Transverse colon (tissue), 4 donors: ENCODE data around the gene MIDN. TPM values are rescaled to one million over a fixed set of nuclear protein-coding genes. Genes with fewer than 3 reads are reported as not detected.

ENCODE experiments used
- DNase-seq: peaks from one replicate; pipeline ENCODE4 v3.0.0-alpha.2; 2019
- H3K27ac ChIP-seq, 4 donors: fragments of 200-600 bp; sonication (generic); 2 replicates each; pipeline ENCODE4 v1.5.1; 2016 to 2018; ENCODE audit warnings: inconsistent platforms in 4 of 4
- H3K27me3 ChIP-seq: fragments of 200-600 bp; sonication (generic); 2 replicates; pipeline ENCODE4 v1.5.1; 2017; ENCODE audit warnings: inconsistent platforms
- H3K36me3 ChIP-seq, 4 donors: fragments of 200-600 bp; sonication (generic); 2 replicates each; pipeline ENCODE4 v1.5.1; 2017 to 2019; ENCODE audit warnings: inconsistent platforms in 4 of 4
- H3K4me1 ChIP-seq, 4 donors: fragments of 200-600 bp; sonication (generic); 2 replicates each; pipeline ENCODE4 v1.5.1; 2017 to 2020; ENCODE audit warnings: inconsistent platforms in 4 of 4
- H3K4me3 ChIP-seq, 4 donors: fragments of 200-600 bp; sonication (generic); 1 replicate in 1 of 4; 2 replicates in 3 of 4; pipeline versions ENCODE4 v1.5.1 to v1.6.1; 2017 to 2019; ENCODE audit warnings: inconsistent platforms in 4 of 4
- H3K9me3 ChIP-seq, 2 donors: fragments of 200-600 bp; sonication (generic); 2 replicates each; pipeline ENCODE4 v1.5.1; 2017 to 2019; ENCODE audit warnings: inconsistent platforms in 2 of 2
- CTCF ChIP-seq, 5 experiments: fragments of 200-600 bp in 3 of 5; fragments of 450-650 bp in 2 of 5; sonication (generic) in 3 of 5; IDR thresholded peaks; 1 replicate in 2 of 5; 2 replicates in 3 of 5; pipeline ENCODE4 v1.5.1; 2016 to 2017; ENCODE audit warnings: antibody characterized with exemption in 5 of 5, inconsistent platforms in 3 of 5, mild to moderate bottlenecking in 2 of 5, moderate library complexity in 1 of 5
- EP300 ChIP-seq: sonication (generic); formaldehyde crosslinking; IDR thresholded peaks from one replicate; pipeline ENCODE4 v1.6.1; 2017; ENCODE audit warnings: antibody characterized with exemption, low read depth
- POLR2A ChIP-seq: fragments of 450-650 bp; IDR thresholded peaks from one replicate; pipeline ENCODE4 v1.6.1; 2016; ENCODE audit warnings: antibody characterized with exemption, mild to moderate bottlenecking, moderate library complexity
- POLR2AphosphoS5 ChIP-seq, 3 donors: sonication (generic); formaldehyde crosslinking; IDR thresholded peaks; one replicate each; pipeline ENCODE4 v1.6.1; 2016; ENCODE audit warnings: antibody characterized with exemption in 3 of 3
- WGBS, 2 donors: methylation state at CpG; one replicate each; pipeline ENCODE4 v1.1.5; 2018; ENCODE audit warnings: low coverage in 1 of 2; 5-methylcytosine and 5-hydroxymethylcytosine counted together
- in situ Hi-C, 4 donors: fragments of 200-750 bp; cut with MboI; loops; one replicate each; pipeline versions ENCODE4 v1.15.0 to v1.15.1; 2017; ENCODE audit warnings: low sequenced_read_pairs in 3 of 4, low pct_ligation_motif_present in 1 of 4, low pct_unique_long_range_greater_than_20kb in 1 of 4
- intact Hi-C: fragments of 100-400 bp; cut with DNase I; formaldehyde crosslinking; loops from one replicate; pipeline ENCODE4 v1.15.1; 2023; ENCODE audit warnings: low total_unique reads
- total RNA-seq, 4 donors: library from RNA; depleted of rRNA; stranded (reverse); fragments of >200 nt; gene quantifications; one replicate each; pipeline ENCODE4 v1.1.0, GENCODE V29; 2016

MIDN gene
- total RNA-seq, 4 donors from 2014 or later, result 89.4 to 379 (median 116) TPM

GRCh38 chr19:1220477-1220930 lies 27.9 kb upstream of the MIDN start:
- intact Hi-C loops, result no loop called here
- no peak for TF ChIP-seq POLR2AphosphoS5 (IDR thresholded peaks at IDR 0.05)
- TF ChIP-seq CTCF (IDR thresholded peaks at IDR 0.05), result no peak
- TF ChIP-seq POLR2A, result no peak
- no peak for TF ChIP-seq EP300
- Histone ChIP-seq H3K4me3 (no peak overlapping the region), H3K36me3 (peaks cover 0 to 10% (median 0%) of the 10 kb centered on the region in 4 donors), H3K27ac (no peak overlapping the region), H3K9me3 (no peaks in the 10 kb centered on the region), H3K27me3 (no peaks in the 10 kb centered on the region), H3K4me1 (peaks cover 14 to 41% (median 21%) of the 10 kb centered on the region in 4 donors)
- 80% methylated on average over 27 of the region's 33 CpGs; no CpG with 5 or more reads in 1 of the 2 donors for WGBS, 2 donors
- in situ Hi-C loops, result no loop called here
- no peak for DNase-seq

- WGBS, 2 donors, result 72 to 80% methylated on average over 2 to 29 of the region's 38 CpGs
- Histone ChIP-seq H3K27ac (no peak overlapping the region), H3K36me3 (peaks cover 0 to 10% (median 0%) of the 10 kb centered on the region in 4 donors), H3K27me3 (no peaks in the 10 kb centered on the region), H3K9me3 (no peaks in the 10 kb centered on the region), H3K4me1 (peaks cover 9 to 34% (median 17%) of the 10 kb centered on the region in 4 donors), H3K4me3 (no peak overlapping the region)
- intact Hi-C loops, result no loop called here
- in situ Hi-C loops, result no loop called here
- peak; percentile 54 to 73 (median 67) for TF ChIP-seq CTCF (IDR thresholded peaks at IDR 0.05)
- no peak for TF ChIP-seq POLR2A
- no peak for DNase-seq
Observed at GRCh38 chr19:1220976-1221903, 27.1 kb upstream of the MIDN start.

GRCh38 chr19:1221904-1222255 lies 26.5 kb upstream of the MIDN start:
- no peaks in the 10 kb centered on the region for H3K27me3 ChIP-seq
- 90% methylated on average over 17 of the region's 22 CpGs; no CpG with 5 or more reads in 1 of the 2 donors for WGBS, 2 donors
- intact Hi-C loops, result no loop called here
- peaks cover 9 to 27% (median 13%) of the 10 kb centered on the region in 4 donors for H3K4me1 ChIP-seq
- no peak overlapping the region for H3K27ac ChIP-seq
- H3K4me3 ChIP-seq, result no peak overlapping the region
- DNase-seq, result no peak
- in situ Hi-C loops, result no loop called here
- H3K9me3 ChIP-seq, result no peaks in the 10 kb centered on the region
- TF ChIP-seq EP300, result no peak
- no peak for TF ChIP-seq CTCF (IDR thresholded peaks at IDR 0.05)
- no peak for TF ChIP-seq POLR2A
- peaks cover 0 to 15% (median 2%) of the 10 kb centered on the region in 4 donors for H3K36me3 ChIP-seq

- H3K4me3 ChIP-seq, result no peak overlapping the region
- peaks cover 0 to 20% (median 2%) of the 10 kb centered on the region in 4 donors for H3K36me3 ChIP-seq
- H3K27me3 ChIP-seq, result no peaks in the 10 kb centered on the region
- no peak for DNase-seq
- in situ Hi-C loops (no loop called here), intact Hi-C loops (no loop called here)
- no peak overlapping the region for H3K27ac ChIP-seq
- WGBS, 2 donors, result 88% methylated on average over 9 of the region's 14 CpGs; no CpG with 5 or more reads in 1 of the 2 donors
- H3K9me3 ChIP-seq, result no peaks in the 10 kb centered on the region
- TF ChIP-seq CTCF (IDR thresholded peaks at IDR 0.05) (no peak), POLR2A (no peak), POLR2AphosphoS5 (IDR thresholded peaks at IDR 0.05) (no peak), EP300 (no peak)
- peaks cover 4 to 22% (median 8%) of the 10 kb centered on the region in 4 donors for H3K4me1 ChIP-seq
Observed at GRCh38 chr19:1222394-1222793, 26.0 kb upstream of the MIDN start.
